HTR-8/SVneo (cell line): ENCODE results near the gene NR3C1.

Source experiments
- DNase-seq: peaks from one replicate; pipeline ENCODE4 v3.0.0; 2011; ENCODE audit warnings: low spot score, mixed read lengths; ENCODE audit not compliant: insufficient read length
- FAIRE-seq: peaks from 2 replicates; lab custom pipeline; 2011; peaks lifted over from hg19 to GRCh38; lab: Jason Lieb, UNC

NR3C1 gene

GRCh38 chr5:143228597-143229293, 174.7 kb downstream of the NR3C1 start:
- DNase-seq (no peak), FAIRE-seq (no peak)
